Osteoblast (primary cell): ENCODE data around the gene PLCG2. TPM values are rescaled to one million over a fixed set of nuclear protein-coding genes. Genes with fewer than 3 reads are reported as not detected.

Experiments
- DNase-seq: peaks from one replicate; pipeline ENCODE4 v3.0.0; 2011; ENCODE audit warnings: low spot score, mixed read lengths; ENCODE audit not compliant: insufficient read length; ENCODE audit errors: missing footprints
- H2AFZ ChIP-seq: 2 replicates; pipeline ENCODE4 v1.6.0; 2011; ENCODE audit warnings: mild to moderate bottlenecking, low read length
- H3K27ac ChIP-seq: 2 replicates; pipeline ENCODE4 v1.5.1; 2011; ENCODE audit warnings: mild to moderate bottlenecking, low read depth, low read length, moderate library complexity
- H3K27me3 ChIP-seq: 2 replicates; pipeline ENCODE4 v1.6.0; 2012; ENCODE audit warnings: mild to moderate bottlenecking, control low read depth, inconsistent platforms, low read length, moderate library complexity; ENCODE audit not compliant: insufficient read depth
- H3K36me3 ChIP-seq: 2 replicates; pipeline ENCODE4 v1.5.1; 2011; ENCODE audit warnings: mild to moderate bottlenecking, low read length, control low read depth, moderate library complexity; ENCODE audit not compliant: insufficient read depth
- H3K4me1 ChIP-seq: 2 replicates; pipeline ENCODE4 v1.5.1; 2011; ENCODE audit warnings: mild to moderate bottlenecking, low read length, control low read depth, moderate library complexity; ENCODE audit not compliant: insufficient read depth
- H3K4me2 ChIP-seq: 2 replicates; pipeline ENCODE4 v1.6.0; 2011; ENCODE audit warnings: mild to moderate bottlenecking, low read length; ENCODE audit not compliant: insufficient read depth
- H3K4me3 ChIP-seq: fragments of 200-600 bp; sonication (generic); 3 replicates; pipeline ENCODE4 v1.5.1; 2012; ENCODE audit warnings: mild to moderate bottlenecking, low read length, inconsistent platforms; ENCODE audit not compliant: insufficient read depth
- H3K79me2 ChIP-seq: 2 replicates; pipeline ENCODE4 v1.6.0; 2012; ENCODE audit warnings: mild to moderate bottlenecking, low read length, control low read depth, inconsistent platforms; ENCODE audit not compliant: insufficient read depth
- H3K9me3 ChIP-seq: 2 replicates; pipeline ENCODE4 v1.5.1; 2011; ENCODE audit warnings: low read depth, low read length, control low read depth
- H4K20me1 ChIP-seq: 2 replicates; pipeline ENCODE4 v1.6.0; 2012; ENCODE audit warnings: mild to moderate bottlenecking, low read length, control low read depth; ENCODE audit not compliant: insufficient read depth
- CTCF ChIP-seq: IDR thresholded peaks from 2 replicates; pipeline ENCODE4 v1.5.1; 2011; ENCODE audit warnings: mild to moderate bottlenecking, low read depth, low read length, moderate library complexity; ENCODE audit errors: extremely low read depth
- total RNA-seq: library from RNA; depleted of rRNA; stranded (reverse); fragments of >200 nt; gene quantifications from 2 replicates; pipeline ENCODE4 v1.2.3, GENCODE V29; 2012

PLCG2 gene
- total RNA-seq, 1 donor = 1.1 TPM

DNA sequence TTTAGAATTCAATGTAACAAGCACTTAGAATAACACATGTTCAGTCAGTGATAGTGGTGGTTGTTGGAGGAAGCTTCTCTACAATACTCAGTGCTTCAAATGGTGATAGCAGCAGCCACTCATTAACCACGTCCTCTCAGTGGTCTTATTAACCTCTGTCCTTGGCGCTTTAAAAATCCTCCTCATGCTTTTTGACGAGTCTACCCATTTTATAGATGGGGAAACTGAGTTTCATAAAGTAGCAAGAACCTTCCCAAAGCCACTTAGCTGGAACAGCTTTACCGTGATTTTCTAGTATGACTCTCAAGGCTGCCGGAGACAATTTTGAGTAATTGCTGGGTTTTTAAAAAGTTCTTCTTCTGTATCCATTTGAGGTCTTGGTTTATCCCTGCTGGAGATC, 47.4 kb downstream of the PLCG2 start:
- H3K4me2 ChIP-seq = no peak overlapping the region
- no peak overlapping the region for H2AFZ ChIP-seq
- no peaks in the 10 kb centered on the region for H3K36me3 ChIP-seq
- no peak overlapping the region for H3K27ac ChIP-seq
- no peak overlapping the region for H3K4me3 ChIP-seq
- TF ChIP-seq CTCF = no peak
- no peaks in the 10 kb centered on the region for H3K79me2 ChIP-seq
- no peak for DNase-seq
- H3K4me1 ChIP-seq = no peaks in the 10 kb centered on the region
- no peaks in the 10 kb centered on the region for H3K9me3 ChIP-seq
- H4K20me1 ChIP-seq = no peaks in the 10 kb centered on the region
- H3K27me3 ChIP-seq = no peaks in the 10 kb centered on the region

DNA sequence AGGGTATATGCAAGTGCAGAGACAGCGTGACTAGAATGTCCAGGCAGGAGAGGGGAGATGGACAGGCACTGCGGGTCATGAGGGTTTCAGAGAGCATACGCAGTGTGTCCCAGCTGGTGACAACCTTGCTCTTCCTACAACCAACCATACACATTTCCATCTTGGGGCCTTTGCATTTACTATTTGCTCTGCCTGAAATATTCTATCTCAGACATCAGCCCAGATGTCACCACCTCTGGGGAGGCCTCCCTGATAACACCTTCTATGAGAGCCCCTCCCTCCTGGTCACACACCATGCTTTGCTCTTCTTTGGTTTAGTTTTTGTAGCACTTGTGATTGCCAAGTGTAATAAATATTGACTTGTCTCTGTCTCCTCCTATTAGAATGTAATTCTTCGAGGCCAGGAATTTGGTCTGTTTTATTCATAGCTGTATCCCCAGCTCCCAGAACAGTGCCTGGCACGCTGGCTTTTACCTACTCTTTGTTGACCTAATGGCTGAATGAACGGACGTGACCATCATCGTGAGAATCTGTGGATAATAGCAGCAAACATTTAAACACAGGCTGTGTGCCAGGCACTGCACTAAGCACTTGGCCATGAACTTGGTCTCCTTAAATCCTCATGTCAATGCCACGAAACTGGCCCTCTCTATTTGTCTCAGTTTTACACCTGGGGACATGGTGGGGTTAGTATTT, 51.9 kb downstream of the PLCG2 start:
- no peaks in the 10 kb centered on the region for H3K9me3 ChIP-seq
- no peak overlapping the region for H3K4me3 ChIP-seq
- no peaks in the 10 kb centered on the region for H3K27me3 ChIP-seq
- no peak overlapping the region for H3K4me2 ChIP-seq
- no peaks in the 10 kb centered on the region for H4K20me1 ChIP-seq
- TF ChIP-seq CTCF = no peak
- H3K79me2 ChIP-seq = no peaks in the 10 kb centered on the region
- no peaks in the 10 kb centered on the region for H3K36me3 ChIP-seq
- no peaks in the 10 kb centered on the region for H3K4me1 ChIP-seq
- no peak for DNase-seq
- no peak overlapping the region for H3K27ac ChIP-seq
- H2AFZ ChIP-seq = no peak overlapping the region

GRCh38 chr16:81831722-81832126, 52.6 kb downstream of the PLCG2 start:
- DNase-seq = peak; percentile 48
- TF ChIP-seq CTCF = peak; percentile 24
- Histone ChIP-seq H3K27me3 (no peaks in the 10 kb centered on the region), H2AFZ (no peak overlapping the region), H3K4me2 (no peak overlapping the region), H4K20me1 (no peaks in the 10 kb centered on the region), H3K36me3 (no peaks in the 10 kb centered on the region), H3K4me1 (no peaks in the 10 kb centered on the region), H3K79me2 (no peaks in the 10 kb centered on the region), H3K4me3 (no peak overlapping the region), H3K9me3 (no peaks in the 10 kb centered on the region), H3K27ac (no peak overlapping the region)

DNA sequence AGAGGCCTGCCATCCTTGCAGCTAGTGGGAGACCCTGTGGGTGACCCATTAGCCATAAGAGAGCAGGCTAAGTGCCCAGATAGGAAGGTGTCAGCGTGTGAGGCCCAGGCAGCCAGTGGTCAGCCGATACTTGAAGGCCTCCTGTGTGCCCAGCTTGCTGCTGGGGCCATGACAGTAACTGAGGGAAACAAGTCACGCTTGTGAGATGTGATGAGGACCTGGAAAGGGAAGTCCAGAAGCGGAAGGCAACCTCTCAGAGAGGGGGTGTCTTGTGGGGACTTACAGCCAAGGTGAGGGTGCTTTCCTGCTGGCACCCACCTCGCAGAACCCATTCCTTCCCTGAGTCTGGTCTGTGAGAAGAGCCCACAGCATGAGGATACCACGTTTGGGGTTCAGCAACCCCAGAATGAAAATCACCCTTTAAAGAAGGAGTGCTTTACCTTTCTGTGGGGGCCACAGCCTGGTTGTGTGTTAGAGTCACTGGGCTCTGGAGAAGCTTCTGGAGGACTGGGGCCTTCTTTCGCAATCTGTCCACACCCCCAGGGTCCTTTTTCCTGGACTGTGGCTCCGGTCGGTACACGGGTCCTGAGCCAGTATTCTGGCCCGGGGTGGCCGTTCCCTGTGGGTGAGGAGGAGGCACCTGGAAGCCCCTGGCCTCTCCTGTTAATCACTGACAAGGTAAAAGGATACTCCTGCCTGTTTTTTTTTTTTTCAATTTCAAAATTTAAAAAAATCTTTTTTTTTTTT, 53.9 kb downstream of the PLCG2 start:
- no peaks in the 10 kb centered on the region for H3K79me2 ChIP-seq
- no peak overlapping the region for H3K4me2 ChIP-seq
- no peak for TF ChIP-seq CTCF
- no peaks in the 10 kb centered on the region for H3K4me1 ChIP-seq
- DNase-seq = no peak
- no peak overlapping the region for H2AFZ ChIP-seq
- no peaks in the 10 kb centered on the region for H3K36me3 ChIP-seq
- no peaks in the 10 kb centered on the region for H4K20me1 ChIP-seq
- H3K4me3 ChIP-seq = no peak overlapping the region
- no peaks in the 10 kb centered on the region for H3K27me3 ChIP-seq
- no peak overlapping the region for H3K27ac ChIP-seq
- no peaks in the 10 kb centered on the region for H3K9me3 ChIP-seq
